ENCODE results near the gene PGBD2. TPM values are rescaled to one million over a fixed set of nuclear protein-coding genes. Genes with fewer than 3 reads are reported as not detected.

Gene PGBD2
- total and polyA plus RNA-seq, 2 of the 13 experiments (the other 11 are each of a cell fraction or from before 2014, with no cell fraction given) = 6.0 to 7.4 TPM

- no peak; the same call in 1 of the 2 replicates for TF ChIP-seq ZNF558 (CRISPR knock-in tag; IDR thresholded peaks at IDR 0.05; ENCODE audit: borderline replicate concordance)
- TF ChIP-seq ZBTB49 (CRISPR knock-in tag; IDR thresholded peaks at IDR 0.05; ENCODE audit: borderline replicate concordance) = 0 out of 2 replicates have a peak, but pooled peaks have one; percentile 78
- peak; percentile 98 for TF ChIP-seq ZNF883 (CRISPR knock-in tag; IDR thresholded peaks at IDR 0.05; ENCODE audit: not compliant biosample characterization)
- TF ChIP-seq ZBTB3 (CRISPR knock-in tag; IDR thresholded peaks at IDR 0.05; ENCODE audit: borderline replicate concordance, low read depth) = peak; percentile 64; the same call in 1 of the 2 replicates
- TF ChIP-seq PHF21A (CRISPR knock-in tag; IDR thresholded peaks at IDR 0.05) = peak; percentile 80; the same call in 1 of the 2 replicates
- TF ChIP-seq RBM39 (IDR thresholded peaks at IDR 0.05; ENCODE audit: low read depth, low read length, poor library complexity, severe bottlenecking) = peak; percentile 69
- TF ChIP-seq ZNF318 (CRISPR knock-in tag; IDR thresholded peaks at IDR 0.05) = peak; percentile 95
- TF ChIP-seq ZNF780A (CRISPR knock-in tag; IDR thresholded peaks at IDR 0.05) = 0 out of 2 replicates have a peak, but pooled peaks have one; percentile 15
These were observed at the start of gene PGBD2 (continued) for GRCh38 chr1:248906009-248906752.

Data from HepG2 (cell line).